Fibroblast of lung (primary cell): ENCODE data around the gene RASA3. TPM values are rescaled to one million over a fixed set of nuclear protein-coding genes. Genes with fewer than 3 reads are reported as not detected.

Experiments
- DNase-seq, 2 donors: peaks; one replicate each; pipeline versions ENCODE4 v3.0.0 to v3.0.0-alpha.2; 2010; ENCODE audit warnings: low read depth in 2 of 2
- H2AFZ ChIP-seq: 2 replicates; pipeline ENCODE4 v1.5.1; 2012; ENCODE audit warnings: low read length, control low read depth, inconsistent platforms
- H3K27ac ChIP-seq: 2 replicates; pipeline ENCODE4 v1.5.1; 2011; ENCODE audit warnings: low read length, control low read depth; ENCODE audit not compliant: insufficient read depth
- H3K27me3 ChIP-seq: 2 replicates; pipeline ENCODE4 v1.5.1; 2011; ENCODE audit warnings: mild to moderate bottlenecking, low read length; ENCODE audit not compliant: control insufficient read depth, insufficient read depth
- H3K36me3 ChIP-seq: 2 replicates; pipeline ENCODE4 v1.5.1; 2011; ENCODE audit warnings: low read length; ENCODE audit not compliant: control insufficient read depth, insufficient read depth
- H3K4me1 ChIP-seq: 2 replicates; pipeline ENCODE4 v1.5.1; 2011; ENCODE audit warnings: low read length; ENCODE audit not compliant: control insufficient read depth, insufficient read depth; ENCODE audit errors: extremely low read depth
- H3K4me2 ChIP-seq: 2 replicates; pipeline ENCODE4 v1.5.1; 2011; ENCODE audit warnings: low read length, control low read depth; ENCODE audit not compliant: insufficient read depth; ENCODE audit errors: extremely low read depth
- H3K4me3 ChIP-seq, 4 experiments: fragments of 200-600 bp in 1 of 4; sonication (generic) in 1 of 4; replicated peaks in 1 of 4; 2 replicates each; pipeline ENCODE4 v1.5.1; 2011 to 2016; ENCODE audit warnings: low read length in 4 of 4, low read depth in 3 of 4, mild to moderate bottlenecking in 3 of 4, control low read depth in 2 of 4, inconsistent platforms in 1 of 4, mixed read lengths in 1 of 4; ENCODE audit not compliant: insufficient read depth in 1 of 4; ENCODE audit errors: control extremely low read depth in 1 of 4
- H3K79me2 ChIP-seq: 2 replicates; pipeline ENCODE4 v1.5.1; 2012; ENCODE audit warnings: mild to moderate bottlenecking, low read length, inconsistent platforms; ENCODE audit not compliant: control insufficient read depth, insufficient read depth
- H3K9ac ChIP-seq: 2 replicates; pipeline ENCODE4 v1.5.1; 2011; ENCODE audit warnings: mild to moderate bottlenecking, low read length, control low read depth; ENCODE audit not compliant: insufficient read depth
- H3K9me3 ChIP-seq: 2 replicates; pipeline ENCODE4 v1.5.1; 2012; ENCODE audit warnings: low read depth, low read length; ENCODE audit not compliant: control insufficient read depth, insufficient read depth
- H4K20me1 ChIP-seq: 2 replicates; pipeline ENCODE4 v1.5.1; 2011; ENCODE audit warnings: low read length; ENCODE audit not compliant: control insufficient read depth, insufficient read depth; ENCODE audit errors: extremely low read depth
- EZH2 ChIP-seq: IDR thresholded peaks from 2 replicates; pipeline ENCODE4 v1.5.1; 2012; ENCODE audit warnings: low read length, control low read depth, mild to moderate bottlenecking; ENCODE audit errors: missing control alignments
- polyA plus RNA-seq, 2 donors: library from polyadenylated mRNA; depleted of rRNA in 1 of 2; stranded (reverse) in 1 of 2; unstranded in 1 of 2; fragments of >200 nt; gene quantifications; 2 replicates each; pipeline ENCODE4 v1.2.1, GENCODE V29; 2011 to 2012; ENCODE audit warnings: missing spikeins in 1 of 2
- total RNA-seq: library from RNA; depleted of rRNA; stranded (reverse); fragments of >200 nt; gene quantifications from 2 replicates; pipeline ENCODE4 v1.2.1, GENCODE V29; 2014
- TF ChIP-seq, protein P1 (sequence below), 2 donors: IDR thresholded peaks in 1 of 2; conservative IDR thresholded peaks in 1 of 2; 1 replicate in 1 of 2; 2 replicates in 1 of 2; pipeline ENCODE4 v1.5.1; 2011 to 2012; ENCODE audit warnings: low read length in 2 of 2, control low read depth in 1 of 2, inconsistent platforms in 1 of 2, low read depth in 1 of 2, mild to moderate bottlenecking in 1 of 2

RASA3 gene
- total and polyA plus RNA-seq, 2 donors (not counting 1 experiment from before 2014, with no cell fraction given) = 26.6 to 31.1 TPM

DNA sequence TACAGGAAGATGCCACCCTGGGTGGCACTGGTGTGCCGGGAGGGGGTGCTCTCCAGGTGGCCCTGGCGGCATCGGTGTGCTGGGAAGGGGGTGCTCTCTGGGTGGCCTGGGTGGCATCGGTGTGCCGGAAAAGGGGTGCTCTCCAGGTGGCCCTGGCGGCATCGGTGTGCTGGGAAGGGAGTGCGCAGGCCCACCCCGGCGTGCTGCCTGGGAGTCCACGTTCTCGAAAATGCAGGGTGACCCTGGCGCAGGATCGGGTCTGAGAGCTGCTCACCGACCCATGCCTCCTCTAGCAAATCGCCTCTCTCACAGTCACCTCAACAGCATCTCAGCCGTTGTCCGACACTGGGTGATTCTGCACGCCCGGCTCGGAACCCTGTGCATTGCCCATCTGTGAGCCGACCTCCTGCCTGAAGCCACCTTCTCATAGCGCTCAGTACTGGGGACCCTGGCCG, 36.4 kb downstream of the RASA3 start:
- no peak for DNase-seq
- TF ChIP-seq EZH2 = no peak
- TF ChIP-seq, protein P1, sequence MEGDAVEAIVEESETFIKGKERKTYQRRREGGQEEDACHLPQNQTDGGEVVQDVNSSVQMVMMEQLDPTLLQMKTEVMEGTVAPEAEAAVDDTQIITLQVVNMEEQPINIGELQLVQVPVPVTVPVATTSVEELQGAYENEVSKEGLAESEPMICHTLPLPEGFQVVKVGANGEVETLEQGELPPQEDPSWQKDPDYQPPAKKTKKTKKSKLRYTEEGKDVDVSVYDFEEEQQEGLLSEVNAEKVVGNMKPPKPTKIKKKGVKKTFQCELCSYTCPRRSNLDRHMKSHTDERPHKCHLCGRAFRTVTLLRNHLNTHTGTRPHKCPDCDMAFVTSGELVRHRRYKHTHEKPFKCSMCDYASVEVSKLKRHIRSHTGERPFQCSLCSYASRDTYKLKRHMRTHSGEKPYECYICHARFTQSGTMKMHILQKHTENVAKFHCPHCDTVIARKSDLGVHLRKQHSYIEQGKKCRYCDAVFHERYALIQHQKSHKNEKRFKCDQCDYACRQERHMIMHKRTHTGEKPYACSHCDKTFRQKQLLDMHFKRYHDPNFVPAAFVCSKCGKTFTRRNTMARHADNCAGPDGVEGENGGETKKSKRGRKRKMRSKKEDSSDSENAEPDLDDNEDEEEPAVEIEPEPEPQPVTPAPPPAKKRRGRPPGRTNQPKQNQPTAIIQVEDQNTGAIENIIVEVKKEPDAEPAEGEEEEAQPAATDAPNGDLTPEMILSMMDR (conservative IDR thresholded peaks at IDR 0.05 in 1 of 2, IDR thresholded peaks at IDR 0.05 in 1 of 2; ENCODE audit: low read depth in 1 of 2, low read length in 2 of 2) = no peak
- Histone ChIP-seq H3K27me3 (no peaks in the 10 kb centered on the region), H3K79me2 (peaks cover 88% of the 10 kb centered on the region), H3K27ac (no peak overlapping the region), H3K4me3 (no peak overlapping the region), H2AFZ (no peak overlapping the region), H3K4me1 (peaks cover 17% of the 10 kb centered on the region), H4K20me1 (no peaks in the 10 kb centered on the region), H3K36me3 (no peaks in the 10 kb centered on the region), H3K9ac (no peak overlapping the region), H3K9me3 (no peaks in the 10 kb centered on the region), H3K4me2 (no peak overlapping the region)

DNA sequence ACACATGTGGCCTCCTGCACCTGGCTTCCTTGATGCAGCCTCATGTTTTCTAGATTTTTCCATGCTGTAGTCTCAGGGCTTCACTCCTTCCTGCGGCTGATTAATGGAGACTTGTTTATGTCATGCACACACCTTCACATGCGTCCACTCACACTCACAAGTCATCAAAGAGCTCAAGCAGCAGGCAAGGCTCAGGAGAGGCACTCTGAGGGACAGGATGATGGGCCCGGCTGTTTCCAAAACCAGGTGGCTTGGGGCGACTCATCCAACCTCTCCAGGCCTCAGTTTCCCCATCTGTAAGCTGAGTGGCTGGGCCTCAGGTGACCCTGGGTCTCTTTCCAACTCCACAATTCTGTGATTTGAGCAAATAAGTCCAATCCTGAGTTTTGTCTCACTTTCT, 36.9 kb downstream of the RASA3 start:
- no peak overlapping the region for H3K27ac ChIP-seq
- no peak for DNase-seq
- no peaks in the 10 kb centered on the region for H4K20me1 ChIP-seq
- H3K4me1 ChIP-seq = peaks cover 13% of the 10 kb centered on the region
- H3K4me2 ChIP-seq = no peak overlapping the region
- no peak overlapping the region for H2AFZ ChIP-seq
- H3K9ac ChIP-seq = no peak overlapping the region
- TF ChIP-seq EZH2 = no peak
- TF ChIP-seq, protein P1 (conservative IDR thresholded peaks at IDR 0.05 in 1 of 2, IDR thresholded peaks at IDR 0.05 in 1 of 2; ENCODE audit: low read depth in 1 of 2, low read length in 2 of 2) = no peak
- peaks cover 88% of the 10 kb centered on the region for H3K79me2 ChIP-seq
- no peaks in the 10 kb centered on the region for H3K9me3 ChIP-seq
- no peaks in the 10 kb centered on the region for H3K27me3 ChIP-seq
- no peaks in the 10 kb centered on the region for H3K36me3 ChIP-seq
- H3K4me3 ChIP-seq = no peak overlapping the region

DNA sequence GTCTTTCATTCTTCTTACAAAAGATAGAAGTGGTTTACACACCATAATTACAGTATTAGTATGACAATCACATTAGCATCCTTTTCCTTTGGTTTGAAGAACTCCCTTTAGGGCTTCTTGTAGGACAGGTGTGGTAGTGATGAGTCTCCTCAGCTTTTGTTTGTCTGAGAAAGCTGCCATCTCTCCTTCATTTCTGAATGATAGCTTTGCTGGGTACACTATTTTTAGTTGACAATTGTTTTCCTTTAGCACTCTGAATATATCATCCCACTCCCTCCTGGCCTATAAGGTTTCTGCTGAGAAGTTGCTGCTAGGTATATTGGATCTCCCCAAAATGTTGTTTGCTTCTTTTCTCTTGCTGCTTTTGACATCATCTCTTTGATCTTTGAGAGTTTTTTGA, 39.3 kb downstream of the RASA3 start:
- TF ChIP-seq EZH2 = no peak
- TF ChIP-seq, protein P1 (conservative IDR thresholded peaks at IDR 0.05 in 1 of 2, IDR thresholded peaks at IDR 0.05 in 1 of 2; ENCODE audit: low read depth in 1 of 2, low read length in 2 of 2) = no peak
- Histone ChIP-seq H4K20me1 (no peaks in the 10 kb centered on the region), H3K4me3 (no peak overlapping the region)

More for the DNA sequence above, 39.3 kb downstream of the RASA3 start:
- Histone ChIP-seq H3K9ac (no peak overlapping the region), H3K36me3 (no peaks in the 10 kb centered on the region), H3K4me1 (peaks cover 6% of the 10 kb centered on the region), H3K27me3 (no peaks in the 10 kb centered on the region), H3K4me2 (no peak overlapping the region), H3K9me3 (no peaks in the 10 kb centered on the region), H3K79me2 (peaks cover 92% of the 10 kb centered on the region), H2AFZ (no peak overlapping the region), H3K27ac (no peak overlapping the region)
- no peak for DNase-seq
